Gastrocnemius medialis (tissue), 4 donors: ENCODE measurements around the gene LPGAT1.

ENCODE experiments used
- POLR2A ChIP-seq, 2 donors: fragments of 450-650 bp; IDR thresholded peaks; one replicate each; pipeline ENCODE4 v1.6.1; 2017; ENCODE audit warnings: antibody characterized with exemption in 2 of 2, mild to moderate bottlenecking in 2 of 2, moderate library complexity in 2 of 2
- TF ChIP-seq, protein P1 (sequence below), 5 experiments: fragments of 450-650 bp in 3 of 5; fragments of 200-600 bp in 2 of 5; sonication (generic) in 2 of 5; IDR thresholded peaks in 4 of 5; conservative IDR thresholded peaks in 1 of 5; 1 replicate in 4 of 5; 2 replicates in 1 of 5; pipeline ENCODE4 v1.5.1; 2016 to 2019; ENCODE audit warnings: antibody characterized with exemption in 5 of 5, mild to moderate bottlenecking in 3 of 5, moderate library complexity in 3 of 5

DNA sequence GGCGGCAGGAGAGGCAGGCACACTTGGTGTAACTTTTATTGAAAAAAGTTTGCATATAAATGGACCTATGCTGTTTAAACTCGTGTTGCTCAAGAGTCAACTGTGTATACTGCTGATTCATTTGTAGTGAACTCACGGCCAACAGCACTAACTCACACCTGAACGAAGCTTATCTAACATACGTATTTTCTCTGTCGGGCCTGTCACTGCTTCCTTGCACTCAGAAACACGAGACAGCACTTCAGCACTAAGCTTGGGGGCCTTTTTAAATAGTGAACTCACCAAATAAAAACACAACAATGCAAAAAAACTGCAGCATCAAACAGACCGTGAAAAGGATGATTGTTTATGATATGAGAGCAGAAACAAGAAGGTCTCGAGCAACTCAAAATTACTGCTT is 96.2 kb downstream of the LPGAT1 start:
- no peak for TF ChIP-seq POLR2A (IDR thresholded peaks at IDR 0.05)
- TF ChIP-seq, protein P1, sequence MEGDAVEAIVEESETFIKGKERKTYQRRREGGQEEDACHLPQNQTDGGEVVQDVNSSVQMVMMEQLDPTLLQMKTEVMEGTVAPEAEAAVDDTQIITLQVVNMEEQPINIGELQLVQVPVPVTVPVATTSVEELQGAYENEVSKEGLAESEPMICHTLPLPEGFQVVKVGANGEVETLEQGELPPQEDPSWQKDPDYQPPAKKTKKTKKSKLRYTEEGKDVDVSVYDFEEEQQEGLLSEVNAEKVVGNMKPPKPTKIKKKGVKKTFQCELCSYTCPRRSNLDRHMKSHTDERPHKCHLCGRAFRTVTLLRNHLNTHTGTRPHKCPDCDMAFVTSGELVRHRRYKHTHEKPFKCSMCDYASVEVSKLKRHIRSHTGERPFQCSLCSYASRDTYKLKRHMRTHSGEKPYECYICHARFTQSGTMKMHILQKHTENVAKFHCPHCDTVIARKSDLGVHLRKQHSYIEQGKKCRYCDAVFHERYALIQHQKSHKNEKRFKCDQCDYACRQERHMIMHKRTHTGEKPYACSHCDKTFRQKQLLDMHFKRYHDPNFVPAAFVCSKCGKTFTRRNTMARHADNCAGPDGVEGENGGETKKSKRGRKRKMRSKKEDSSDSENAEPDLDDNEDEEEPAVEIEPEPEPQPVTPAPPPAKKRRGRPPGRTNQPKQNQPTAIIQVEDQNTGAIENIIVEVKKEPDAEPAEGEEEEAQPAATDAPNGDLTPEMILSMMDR (IDR thresholded peaks at IDR 0.05 in 4 of 5, conservative IDR thresholded peaks at IDR 0.05 in 1 of 5), result no peak
